Ecto neural progenitor cell (in vitro differentiated cells): ENCODE data around the gene SCD5.
A peak's percentile ranks its signal among the peaks of the same experiment; 100 is the strongest.

Experiments
- DNase-seq: peaks from one replicate; pipeline ENCODE4 v3.0.0-alpha.2; 2018; ENCODE audit warnings: low spot score

SCD5 gene

GRCh38 chr4:82726596-82726995 is 72.0 kb downstream of the SCD5 start:
- no peak for DNase-seq

- no peak for DNase-seq
Measured at GRCh38 chr4:82721819-82722423, 76.7 kb downstream of the SCD5 start.

GRCh38 chr4:82718162-82718940 is 80.2 kb downstream of the SCD5 start:
- no peak for DNase-seq

- DNase-seq, result no peak
Measured at GRCh38 chr4:82715731-82716617, 82.6 kb downstream of the SCD5 start.

GRCh38 chr4:82713856-82714255 is 84.7 kb downstream of the SCD5 start:
- DNase-seq, result no peak

GRCh38 chr4:82712561-82712960 is 86.0 kb downstream of the SCD5 start:
- no peak for DNase-seq

GRCh38 chr4:82711158-82711785 is 87.3 kb downstream of the SCD5 start:
- no peak for DNase-seq

- DNase-seq, result peak; percentile 53
Measured at GRCh38 chr4:82710197-82710929, 88.2 kb downstream of the SCD5 start.

GRCh38 chr4:82708982-82709381 is 89.6 kb downstream of the SCD5 start:
- no peak for DNase-seq

GRCh38 chr4:82706349-82707000 is 92.1 kb downstream of the SCD5 start:
- no peak for DNase-seq

GRCh38 chr4:82705928-82706300 is 92.7 kb downstream of the SCD5 start:
- DNase-seq, result no peak

GRCh38 chr4:82705169-82705927 is 93.2 kb downstream of the SCD5 start:
- no peak for DNase-seq

GRCh38 chr4:82704156-82704555 is 94.4 kb downstream of the SCD5 start:
- DNase-seq, result no peak

GRCh38 chr4:82698412-82698811 is 100.2 kb downstream of the SCD5 start:
- DNase-seq, result no peak

- DNase-seq, result no peak
Measured at GRCh38 chr4:82697561-82697960, 101.0 kb downstream of the SCD5 start.

- DNase-seq, result no peak
Measured at GRCh38 chr4:82696117-82696860, 102.3 kb downstream of the SCD5 start.

GRCh38 chr4:82694892-82695291 is 103.7 kb downstream of the SCD5 start:
- DNase-seq, result no peak

GRCh38 chr4:82694046-82694445 is 104.5 kb downstream of the SCD5 start:
- DNase-seq, result no peak

GRCh38 chr4:82692101-82692780 is 106.4 kb downstream of the SCD5 start:
- no peak for DNase-seq
